HG03095 (cell line): ENCODE results near the gene MEI4.

ENCODE experiments used
- ATAC-seq: cut with Tn5 transposase; IDR thresholded peaks from one replicate; pipeline ENCODE4 v1.9.1; 2021; ENCODE audit warnings: moderate library complexity; ENCODE audit not compliant: unreplicated experiment

Gene MEI4

GRCh38 chr6:77926198-77926751, 273.4 kb downstream of the MEI4 start:
- ATAC-seq, result no peak

- ATAC-seq, result no peak
Measured at GRCh38 chr6:77930382-77930781, 277.5 kb downstream of the MEI4 start.

GRCh38 chr6:77930952-77931351, 278.1 kb downstream of the MEI4 start:
- no peak for ATAC-seq

- no peak for ATAC-seq
Measured at GRCh38 chr6:77962070-77962469, 309.2 kb downstream of the MEI4 start.

- ATAC-seq, result no peak
Measured at GRCh38 chr6:77965449-77965848, 312.6 kb downstream of the MEI4 start.

GRCh38 chr6:77972334-77972733, 319.5 kb downstream of the MEI4 start:
- no peak for ATAC-seq
